Epithelial cell of esophagus (primary cell): Measurements from ENCODE around the gene TMEM53.
A peak's percentile ranks its signal among the peaks of the same experiment; 100 is the strongest.

Source experiments
- DNase-seq: peaks from one replicate; pipeline ENCODE4 v3.0.0; 2010; ENCODE audit warnings: low read depth
- H3K4me3 ChIP-seq: 2 replicates; pipeline ENCODE4 v1.5.1; 2011; ENCODE audit warnings: mild to moderate bottlenecking, low read length, control low read depth
- TF ChIP-seq, protein P1 (sequence below): IDR thresholded peaks from 2 replicates; pipeline ENCODE4 v1.5.1; 2011; ENCODE audit warnings: low read depth, mild to moderate bottlenecking, low read length, control low read depth, inconsistent platforms; ENCODE audit not compliant: insufficient read depth; ENCODE audit errors: missing control alignments

TMEM53 gene

DNA sequence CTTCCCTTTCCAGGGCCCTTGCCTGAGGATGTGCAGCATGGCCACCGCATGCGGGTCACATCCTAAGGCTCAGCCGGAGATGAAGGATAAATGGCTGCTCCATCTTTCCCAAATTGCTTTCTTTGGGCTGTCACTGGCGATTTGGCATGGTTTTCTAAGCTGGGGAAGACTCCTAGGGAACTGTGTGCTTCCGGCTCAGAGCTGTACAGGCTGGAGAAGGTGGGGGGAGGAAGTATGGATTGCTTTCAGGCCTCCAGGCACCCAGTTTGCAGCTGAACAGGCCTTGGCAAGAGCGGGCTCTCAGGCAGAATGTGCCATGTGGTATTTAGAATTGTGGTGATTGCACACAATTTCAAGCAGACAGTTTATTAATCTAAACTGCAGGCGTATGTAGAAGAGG, 48.9 kb downstream of the TMEM53 start:
- TF ChIP-seq, protein P1, sequence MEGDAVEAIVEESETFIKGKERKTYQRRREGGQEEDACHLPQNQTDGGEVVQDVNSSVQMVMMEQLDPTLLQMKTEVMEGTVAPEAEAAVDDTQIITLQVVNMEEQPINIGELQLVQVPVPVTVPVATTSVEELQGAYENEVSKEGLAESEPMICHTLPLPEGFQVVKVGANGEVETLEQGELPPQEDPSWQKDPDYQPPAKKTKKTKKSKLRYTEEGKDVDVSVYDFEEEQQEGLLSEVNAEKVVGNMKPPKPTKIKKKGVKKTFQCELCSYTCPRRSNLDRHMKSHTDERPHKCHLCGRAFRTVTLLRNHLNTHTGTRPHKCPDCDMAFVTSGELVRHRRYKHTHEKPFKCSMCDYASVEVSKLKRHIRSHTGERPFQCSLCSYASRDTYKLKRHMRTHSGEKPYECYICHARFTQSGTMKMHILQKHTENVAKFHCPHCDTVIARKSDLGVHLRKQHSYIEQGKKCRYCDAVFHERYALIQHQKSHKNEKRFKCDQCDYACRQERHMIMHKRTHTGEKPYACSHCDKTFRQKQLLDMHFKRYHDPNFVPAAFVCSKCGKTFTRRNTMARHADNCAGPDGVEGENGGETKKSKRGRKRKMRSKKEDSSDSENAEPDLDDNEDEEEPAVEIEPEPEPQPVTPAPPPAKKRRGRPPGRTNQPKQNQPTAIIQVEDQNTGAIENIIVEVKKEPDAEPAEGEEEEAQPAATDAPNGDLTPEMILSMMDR = no peak
- no peak overlapping the region for H3K4me3 ChIP-seq
- DNase-seq = peak; percentile 37

DNA sequence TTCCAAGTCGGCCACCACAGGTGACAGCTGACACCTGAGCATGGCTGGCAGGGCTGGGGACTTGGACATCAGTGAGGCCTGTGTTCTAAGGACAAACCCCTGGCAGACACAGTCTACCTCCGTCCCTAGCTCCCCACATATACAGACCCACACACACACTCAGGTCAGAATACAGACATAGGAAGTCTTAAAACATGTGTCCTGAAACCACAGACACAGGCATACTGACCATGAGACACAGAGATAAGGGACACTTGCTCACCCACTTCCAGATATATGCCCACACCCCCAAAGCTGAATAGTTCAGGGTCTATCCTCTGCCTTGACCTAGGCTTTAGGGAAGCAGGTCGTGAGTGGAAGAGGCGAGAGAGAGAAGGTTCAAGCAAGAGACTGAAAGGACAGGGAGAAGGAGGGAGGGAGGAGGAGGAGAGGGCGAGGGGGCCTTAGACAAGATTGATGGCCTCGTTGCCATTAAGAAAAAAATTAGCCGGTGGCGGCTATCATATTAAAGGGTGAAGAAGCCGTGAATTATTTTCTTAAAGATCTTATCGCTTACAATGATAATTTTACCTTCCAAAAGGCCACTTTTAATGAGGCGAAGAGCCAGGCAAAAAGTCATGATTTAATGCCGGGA, 49.9 kb downstream of the TMEM53 start:
- TF ChIP-seq, protein P1 = no peak
- no peak for DNase-seq
- no peak overlapping the region for H3K4me3 ChIP-seq

DNA sequence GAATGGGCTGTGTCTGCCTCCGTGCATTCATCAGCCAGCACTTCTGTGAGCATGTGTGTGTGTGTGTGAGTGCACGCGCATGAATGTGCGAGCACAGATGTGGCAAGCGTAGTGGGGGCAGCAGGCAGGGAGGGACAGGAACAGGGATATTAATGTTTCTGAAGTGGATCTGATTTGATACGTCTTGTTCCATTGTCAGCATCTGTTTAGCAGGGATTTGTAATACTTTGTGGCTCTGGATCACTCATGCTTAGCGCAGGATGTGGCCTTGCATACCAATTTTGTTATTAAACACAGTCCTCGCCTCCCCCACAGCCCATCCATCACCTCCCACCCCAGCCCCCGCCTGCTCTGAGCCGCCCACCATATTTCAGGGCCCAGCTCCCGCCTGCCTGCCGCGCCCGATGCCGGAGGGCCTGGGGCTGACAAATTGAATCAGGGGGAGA, 52.4 kb downstream of the TMEM53 start:
- no peak for DNase-seq
- H3K4me3 ChIP-seq = no peak overlapping the region
- TF ChIP-seq, protein P1 = no peak

DNA sequence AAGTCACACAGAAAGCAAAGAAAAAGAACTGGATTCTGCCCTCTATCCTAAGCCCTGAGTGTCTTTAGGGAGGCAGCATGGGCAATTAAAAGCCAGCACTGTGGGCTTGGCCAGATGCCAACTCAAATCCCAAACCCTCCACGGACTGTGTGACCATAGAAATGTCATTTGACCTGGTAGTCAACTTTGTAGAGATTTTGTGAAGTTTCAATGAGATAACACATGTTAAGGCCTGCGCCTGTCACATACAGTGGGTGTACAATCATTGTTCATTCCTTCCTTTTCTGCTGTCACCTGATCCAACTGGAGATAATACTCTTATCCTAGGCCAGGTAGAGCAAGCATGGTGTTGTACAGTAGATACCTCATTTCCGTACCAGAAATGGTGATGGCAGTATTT, 54.2 kb downstream of the TMEM53 start:
- no peak for DNase-seq
- no peak overlapping the region for H3K4me3 ChIP-seq
- TF ChIP-seq, protein P1 = no peak

DNA sequence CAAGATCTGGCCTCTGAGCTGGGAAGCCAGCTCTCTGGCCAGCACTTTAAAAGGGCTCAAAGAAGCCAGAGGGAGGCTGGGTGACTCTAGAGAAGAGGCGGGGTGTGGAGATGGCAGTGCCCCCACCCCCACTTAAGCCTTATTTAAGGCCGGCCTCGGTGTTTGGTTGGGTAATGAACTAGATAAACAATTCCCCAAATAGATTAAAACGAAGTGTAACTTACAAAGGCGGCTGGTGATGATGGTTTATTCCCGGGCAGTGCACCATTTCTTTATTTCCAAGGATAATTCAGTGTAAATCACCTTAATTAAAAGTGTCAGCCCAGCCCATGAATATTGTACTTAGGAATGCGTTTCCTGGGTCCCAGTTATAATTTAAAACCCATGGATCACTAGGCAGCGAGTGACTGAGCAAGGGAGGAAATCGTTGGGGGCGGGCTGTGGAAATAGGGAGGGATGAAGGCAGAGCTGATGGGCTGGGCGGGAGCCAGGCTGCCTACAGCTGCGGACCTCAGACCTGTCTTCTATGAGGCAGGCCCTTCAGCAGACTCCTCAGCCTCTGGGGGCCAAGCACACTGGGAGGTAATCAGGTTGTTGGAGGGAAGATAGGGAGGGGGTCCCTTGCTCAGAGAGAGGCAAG, 54.9 kb downstream of the TMEM53 start:
- TF ChIP-seq, protein P1 = no peak
- DNase-seq = peak; percentile 24
- no peak overlapping the region for H3K4me3 ChIP-seq

DNA sequence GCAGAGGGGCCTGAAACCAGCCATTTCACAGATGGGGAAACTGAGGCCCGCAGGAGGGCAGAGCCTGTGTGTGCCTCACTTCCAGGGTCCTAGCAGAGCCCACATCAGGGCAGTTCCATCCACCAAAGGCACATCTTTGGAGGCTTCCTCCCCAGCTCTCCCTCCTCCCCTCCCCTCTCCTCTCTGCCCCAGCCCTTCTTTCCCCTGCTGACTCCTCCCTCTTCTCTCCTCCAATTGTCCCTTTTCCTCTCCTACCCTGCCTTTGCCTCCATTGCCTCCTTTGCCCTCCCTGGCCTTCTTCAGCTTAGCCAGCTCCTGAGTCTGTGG, 56.6 kb downstream of the TMEM53 start:
- no peak overlapping the region for H3K4me3 ChIP-seq
- no peak for DNase-seq
- TF ChIP-seq, protein P1 = no peak

DNA sequence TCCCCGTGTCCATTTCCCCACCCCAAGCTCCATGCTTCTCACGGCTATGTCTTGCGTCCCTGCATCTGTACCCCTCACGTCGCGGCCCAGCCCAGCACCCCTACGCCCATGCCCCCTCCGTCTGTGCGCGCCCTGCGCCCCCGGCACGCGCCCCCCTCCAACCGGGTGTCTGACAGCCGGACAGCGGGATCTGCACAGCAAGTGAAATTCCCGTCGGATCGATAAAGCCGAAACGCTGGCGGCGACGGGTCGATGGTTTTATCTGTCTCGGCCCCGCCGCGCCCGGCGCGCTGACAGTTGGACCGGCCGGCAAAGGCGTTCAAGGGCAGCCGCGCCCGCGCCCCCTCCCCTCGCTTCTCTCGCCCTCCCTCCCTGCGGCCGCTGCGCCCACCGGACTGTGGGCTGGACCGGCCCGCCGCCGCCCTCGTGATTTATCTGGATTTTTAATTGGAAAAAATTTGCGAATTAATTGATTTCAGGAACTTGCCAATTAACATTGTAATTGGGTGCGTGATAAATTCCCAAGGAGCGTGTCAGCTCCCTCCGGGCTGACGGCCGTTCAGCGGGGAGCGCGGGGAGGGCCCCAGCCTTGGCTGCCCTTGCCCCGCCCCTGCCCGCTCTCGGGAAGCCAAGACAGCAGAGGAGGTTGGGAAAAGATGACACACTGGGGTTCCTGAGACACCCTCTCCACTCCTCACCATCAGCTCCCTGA, 57.1 kb downstream of the TMEM53 start:
- H3K4me3 ChIP-seq = peak overlapping the region; percentile 25
- TF ChIP-seq, protein P1 = no peak
- peak; percentile 75 for DNase-seq
